Panc1 (cell line): Measurements from ENCODE around the gene PRRX2. TPM values are rescaled to one million over a fixed set of nuclear protein-coding genes. Genes with fewer than 3 reads are reported as not detected.
"Not testable (repeated sequence)": the region's sequence is repeated elsewhere in the genome, so short reads cannot be mapped to it uniquely, and the experiment has no call there.

Source experiments
- ATAC-seq: fragments of 200-7000 bp; cut with Tn5 transposase; 2 replicates; pipeline ENCODE4 v1.9.1; 2020; ENCODE audit warnings: mild to moderate bottlenecking, moderate library complexity
- BruUV-seq: library from RNA; stranded (reverse); fragments of 400-500 nt; replicated peaks from 2 replicates; lab custom pipeline; 2021; lab: Mats Ljungman, UMichigan
- CTCF ChIA-PET: fragments of 300-600 bp; sonication (Branson Sonifier 250); formaldehyde crosslinking; loops from one replicate; lab custom pipeline; 2022; ENCODE audit warnings: antibody characterized with exemption; lab: Charles Lee
- POLR2A ChIA-PET: fragments of 300-600 bp; sonication (Branson Sonifier 250); formaldehyde crosslinking; loops from one replicate; lab custom pipeline; 2022; ENCODE audit warnings: antibody characterized with exemption; lab: Charles Lee
- DNase-seq: peaks from one replicate; pipeline ENCODE4 v3.0.0-alpha.2; 2010; ENCODE audit warnings: low read depth, low spot score
- H3K27ac ChIP-seq: 2 replicates; pipeline ENCODE4 v1.5.1; 2011; ENCODE audit warnings: mild to moderate bottlenecking, low read length, inconsistent platforms
- H3K27me3 ChIP-seq: fragments of 200-500 bp; sonication (Bioruptor generic); 2 replicates; pipeline ENCODE4 v1.6.0; 2014; ENCODE audit warnings: low read length, inconsistent platforms; ENCODE audit not compliant: control insufficient read depth, insufficient read depth
- H3K36me3 ChIP-seq: fragments of 200-500 bp; sonication (Bioruptor generic); 2 replicates; pipeline ENCODE4 v1.5.1; 2014; ENCODE audit warnings: inconsistent platforms, mild to moderate bottlenecking, low read length, moderate library complexity; ENCODE audit not compliant: control insufficient read depth, insufficient read depth
- H3K4me1 ChIP-seq: 2 replicates; pipeline ENCODE4 v1.5.1; 2011; ENCODE audit warnings: inconsistent platforms, mild to moderate bottlenecking, low read length, moderate library complexity; ENCODE audit not compliant: control insufficient read depth, insufficient read depth
- H3K4me3 ChIP-seq, 2 experiments: 2 replicates each; pipeline ENCODE4 v1.5.1; 2011 to 2012; ENCODE audit warnings: low read depth in 2 of 2, low read length in 2 of 2, mild to moderate bottlenecking in 2 of 2, inconsistent platforms in 1 of 2, moderate library complexity in 1 of 2
- H3K9me3 ChIP-seq: fragments of 200-500 bp; sonication (Bioruptor generic); 2 replicates; pipeline ENCODE4 v1.5.1; 2014; ENCODE audit warnings: low read depth, mild to moderate bottlenecking, inconsistent platforms, low read length, moderate library complexity; ENCODE audit not compliant: control insufficient read depth, insufficient read depth
- POLR2AphosphoS5 ChIP-seq: IDR thresholded peaks from 2 replicates; pipeline ENCODE4 v1.6.1; 2012; ENCODE audit warnings: mild to moderate bottlenecking, low read depth, low read length, moderate library complexity
- SIN3A ChIP-seq: IDR thresholded peaks from 2 replicates; pipeline ENCODE4 v1.6.1; 2012; ENCODE audit warnings: low read depth, mild to moderate bottlenecking, low read length, moderate library complexity, borderline replicate concordance; ENCODE audit not compliant: insufficient read depth
- TCF7L2 ChIP-seq: IDR thresholded peaks from 2 replicates; pipeline ENCODE4 v1.6.1; 2011; ENCODE audit warnings: mild to moderate bottlenecking, low read depth, low read length, inconsistent platforms
- in situ Hi-C: cut with HindIII; loops from 2 replicates; pipeline ENCODE4 v1.10.0; 2016; ENCODE audit warnings: low sequenced_read_pairs, low pct_unique_long_range_greater_than_20kb
- intact Hi-C: fragments of 100-400 bp; cut with micrococcal nuclease; formaldehyde crosslinking; loops from one replicate; pipeline ENCODE4 v1.10.0; 2022; ENCODE audit not compliant: unreplicated experiment
- total RNA-seq: library from RNA; stranded (reverse); gene quantifications from one replicate; pipeline ENCODE4 v1.2.1, GENCODE V29; 2021; ENCODE audit not compliant: unreplicated experiment
- TF ChIP-seq, protein P1 (sequence below), 2 experiments: IDR thresholded peaks; 2 replicates each; pipeline ENCODE4 v1.6.1; 2011 to 2012; ENCODE audit warnings: low read depth in 2 of 2, control low read depth in 1 of 2, low read length in 1 of 2, mild to moderate bottlenecking in 1 of 2, moderate library complexity in 1 of 2; ENCODE audit not compliant: insufficient read depth in 1 of 2
- TF ChIP-seq, protein P2 (sequence below): fragments of 450-650 bp; IDR thresholded peaks from 2 replicates; pipeline ENCODE4 v1.5.1; 2017; ENCODE audit warnings: mild to moderate bottlenecking

Gene PRRX2
- total RNA-seq, 1 experiment from 2014 or later: 6.3 TPM

DNA sequence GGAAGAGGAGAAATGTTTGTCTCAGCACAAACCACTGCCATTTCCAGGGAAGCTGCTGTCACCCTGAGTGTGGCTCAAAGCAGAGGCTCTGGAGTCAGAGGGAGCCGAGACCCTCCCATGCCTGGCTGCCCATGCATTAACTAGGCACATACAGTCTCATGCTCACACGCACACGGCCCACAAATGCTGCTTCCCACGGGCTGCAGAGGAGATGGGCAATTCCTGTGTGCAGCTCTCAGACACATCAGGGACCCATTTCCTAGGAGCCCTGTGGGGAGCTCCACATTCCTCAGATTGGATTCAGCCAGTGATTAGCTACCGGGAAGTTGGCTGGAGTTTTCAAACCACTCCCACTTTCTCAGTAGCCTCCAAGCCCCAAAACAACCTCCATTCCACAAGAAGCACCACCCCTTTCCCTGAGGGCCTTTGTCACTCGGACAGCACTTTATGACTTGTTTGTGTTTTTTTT is 96.5 kb downstream of the PRRX2 start:
- no peaks in the 10 kb centered on the region for H3K36me3 ChIP-seq
- no TSS peak for BruUV-seq
- no peaks in the 10 kb centered on the region for H3K9me3 ChIP-seq
- no peaks in the 10 kb centered on the region for H3K27me3 ChIP-seq
- ChIA-PET CTCF (interaction anchor here (0.7 to 0.9 kb wide), 2 partner anchors 11 to 23 kb away, joined by 6 to 8 read pairs; no protein-coding TSS in a partner anchor), POLR2A (interaction anchor here (0.7 kb wide), 2 partner anchors 9 to 36 kb away, joined by 7 to 9 read pairs; partner anchors contain the start of gene PTGES)
- ATAC-seq (peak; percentile 65), DNase-seq (no peak)
- H3K4me1 ChIP-seq: peaks cover 4% of the 10 kb centered on the region; the same call in 1 of the 2 replicates
- H3K4me3 ChIP-seq: no peak overlapping the region
- intact Hi-C loops: no loop called here
- no peak overlapping the region for H3K27ac ChIP-seq
- in situ Hi-C loops: no loop called here
- TF ChIP-seq, protein P1, sequence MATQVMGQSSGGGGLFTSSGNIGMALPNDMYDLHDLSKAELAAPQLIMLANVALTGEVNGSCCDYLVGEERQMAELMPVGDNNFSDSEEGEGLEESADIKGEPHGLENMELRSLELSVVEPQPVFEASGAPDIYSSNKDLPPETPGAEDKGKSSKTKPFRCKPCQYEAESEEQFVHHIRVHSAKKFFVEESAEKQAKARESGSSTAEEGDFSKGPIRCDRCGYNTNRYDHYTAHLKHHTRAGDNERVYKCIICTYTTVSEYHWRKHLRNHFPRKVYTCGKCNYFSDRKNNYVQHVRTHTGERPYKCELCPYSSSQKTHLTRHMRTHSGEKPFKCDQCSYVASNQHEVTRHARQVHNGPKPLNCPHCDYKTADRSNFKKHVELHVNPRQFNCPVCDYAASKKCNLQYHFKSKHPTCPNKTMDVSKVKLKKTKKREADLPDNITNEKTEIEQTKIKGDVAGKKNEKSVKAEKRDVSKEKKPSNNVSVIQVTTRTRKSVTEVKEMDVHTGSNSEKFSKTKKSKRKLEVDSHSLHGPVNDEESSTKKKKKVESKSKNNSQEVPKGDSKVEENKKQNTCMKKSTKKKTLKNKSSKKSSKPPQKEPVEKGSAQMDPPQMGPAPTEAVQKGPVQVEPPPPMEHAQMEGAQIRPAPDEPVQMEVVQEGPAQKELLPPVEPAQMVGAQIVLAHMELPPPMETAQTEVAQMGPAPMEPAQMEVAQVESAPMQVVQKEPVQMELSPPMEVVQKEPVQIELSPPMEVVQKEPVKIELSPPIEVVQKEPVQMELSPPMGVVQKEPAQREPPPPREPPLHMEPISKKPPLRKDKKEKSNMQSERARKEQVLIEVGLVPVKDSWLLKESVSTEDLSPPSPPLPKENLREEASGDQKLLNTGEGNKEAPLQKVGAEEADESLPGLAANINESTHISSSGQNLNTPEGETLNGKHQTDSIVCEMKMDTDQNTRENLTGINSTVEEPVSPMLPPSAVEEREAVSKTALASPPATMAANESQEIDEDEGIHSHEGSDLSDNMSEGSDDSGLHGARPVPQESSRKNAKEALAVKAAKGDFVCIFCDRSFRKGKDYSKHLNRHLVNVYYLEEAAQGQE (IDR thresholded peaks at IDR 0.05; ENCODE audit: insufficient read depth in 1 of 2, low read depth in 2 of 2, low read length in 1 of 2): no peak
- TF ChIP-seq TCF7L2 (no peak), SIN3A (no peak), POLR2AphosphoS5 (no peak)

DNA sequence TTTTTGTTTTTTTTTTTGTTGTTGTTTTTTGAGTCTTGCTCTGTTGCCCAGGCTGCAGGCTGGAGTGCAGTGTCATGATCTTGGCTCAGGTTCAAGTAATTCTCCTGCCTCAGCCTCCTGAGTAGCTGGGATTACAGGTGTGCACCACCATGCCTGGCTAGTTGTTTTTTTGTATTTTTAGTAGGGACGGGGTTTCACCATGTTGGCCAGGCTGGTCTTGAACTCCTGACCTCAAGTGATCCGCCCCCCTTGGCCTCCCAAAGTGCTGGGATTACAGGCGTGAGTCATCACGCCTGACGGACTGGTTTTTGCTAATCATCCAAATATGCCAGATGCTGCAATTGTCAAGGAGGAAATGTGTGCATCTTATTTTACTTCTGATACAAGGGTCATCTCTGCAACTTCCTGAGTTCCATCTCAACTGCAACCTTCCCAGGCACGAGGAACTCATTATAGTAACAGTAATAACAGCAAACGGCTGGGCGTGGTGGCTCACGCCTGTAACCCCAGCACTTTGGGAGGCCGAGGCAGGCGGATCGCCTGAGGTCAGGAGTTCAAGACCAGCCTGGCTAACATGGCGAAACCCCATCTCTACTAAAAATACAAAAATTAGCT is 97.0 kb downstream of the PRRX2 start:
- DNase-seq, H3K4me3 ChIP-seq, in situ Hi-C loops, intact Hi-C loops, H3K4me1 ChIP-seq, H3K36me3 ChIP-seq, BruUV-seq, H3K27me3 ChIP-seq, ATAC-seq, H3K27ac ChIP-seq, H3K9me3 ChIP-seq: not testable (repeated sequence)
- POLR2A ChIA-PET: interaction anchor here (0.7 kb wide), 2 partner anchors 10 to 35 kb away, joined by 7 to 9 read pairs; partner anchors contain the start of gene PTGES
- CTCF ChIA-PET: interaction anchor here (0.7 to 0.9 kb wide), 2 partner anchors 10 to 23 kb away, joined by 6 to 8 read pairs; no protein-coding TSS in a partner anchor

DNA sequence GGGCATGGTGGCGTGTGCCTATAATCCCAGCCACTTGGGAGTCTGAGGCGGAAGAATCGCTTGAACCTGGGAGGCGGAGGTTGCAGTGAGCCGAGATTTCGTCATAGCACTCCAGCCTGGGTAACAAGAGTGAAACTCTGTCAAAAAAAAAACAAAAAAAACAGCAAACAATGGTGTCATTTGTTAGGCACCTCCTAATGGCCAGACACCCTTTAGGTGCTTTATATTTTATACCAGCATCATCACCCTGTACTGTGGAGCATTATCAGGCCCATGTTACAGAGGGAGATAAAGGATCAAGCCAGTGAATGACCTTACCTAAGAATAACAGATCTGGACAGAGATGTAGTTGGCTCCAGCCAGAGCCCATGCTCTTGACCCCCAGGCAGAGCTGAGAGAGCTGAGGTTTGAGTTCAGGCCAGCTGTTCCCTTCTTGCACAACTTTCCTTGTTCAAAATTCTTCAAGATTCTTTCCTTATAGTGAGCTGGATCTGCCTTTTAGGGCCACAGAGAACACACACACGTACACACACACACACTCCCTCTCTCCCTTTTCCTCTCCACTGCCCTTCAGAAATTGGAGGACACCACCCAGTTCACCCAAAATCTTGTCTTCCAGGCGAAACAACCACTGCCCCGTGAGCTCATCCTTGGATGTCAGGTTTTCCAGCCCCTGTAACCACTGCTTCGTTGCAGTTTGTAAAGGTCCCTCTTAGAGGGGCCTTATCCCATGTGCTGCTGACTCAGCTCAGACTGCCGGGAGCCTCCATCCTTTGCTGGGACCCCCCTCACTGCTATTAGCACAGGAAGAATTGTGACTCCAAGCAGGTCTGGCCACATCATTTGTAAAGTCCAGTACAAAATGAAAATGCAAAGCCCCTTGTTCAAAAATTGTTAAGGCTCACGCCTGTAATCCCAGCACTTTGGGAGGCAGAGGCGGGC is 97.8 kb downstream of the PRRX2 start:
- TF ChIP-seq, protein P2, sequence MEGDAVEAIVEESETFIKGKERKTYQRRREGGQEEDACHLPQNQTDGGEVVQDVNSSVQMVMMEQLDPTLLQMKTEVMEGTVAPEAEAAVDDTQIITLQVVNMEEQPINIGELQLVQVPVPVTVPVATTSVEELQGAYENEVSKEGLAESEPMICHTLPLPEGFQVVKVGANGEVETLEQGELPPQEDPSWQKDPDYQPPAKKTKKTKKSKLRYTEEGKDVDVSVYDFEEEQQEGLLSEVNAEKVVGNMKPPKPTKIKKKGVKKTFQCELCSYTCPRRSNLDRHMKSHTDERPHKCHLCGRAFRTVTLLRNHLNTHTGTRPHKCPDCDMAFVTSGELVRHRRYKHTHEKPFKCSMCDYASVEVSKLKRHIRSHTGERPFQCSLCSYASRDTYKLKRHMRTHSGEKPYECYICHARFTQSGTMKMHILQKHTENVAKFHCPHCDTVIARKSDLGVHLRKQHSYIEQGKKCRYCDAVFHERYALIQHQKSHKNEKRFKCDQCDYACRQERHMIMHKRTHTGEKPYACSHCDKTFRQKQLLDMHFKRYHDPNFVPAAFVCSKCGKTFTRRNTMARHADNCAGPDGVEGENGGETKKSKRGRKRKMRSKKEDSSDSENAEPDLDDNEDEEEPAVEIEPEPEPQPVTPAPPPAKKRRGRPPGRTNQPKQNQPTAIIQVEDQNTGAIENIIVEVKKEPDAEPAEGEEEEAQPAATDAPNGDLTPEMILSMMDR: no peak
- TF ChIP-seq, protein P1 (IDR thresholded peaks at IDR 0.05; ENCODE audit: insufficient read depth in 1 of 2, low read depth in 2 of 2, low read length in 1 of 2): no peak
- Histone ChIP-seq H3K27me3 (no peaks in the 10 kb centered on the region), H3K36me3 (no peaks in the 10 kb centered on the region), H3K4me1 (peaks cover 4% of the 10 kb centered on the region; the same call in 1 of the 2 replicates), H3K9me3 (no peaks in the 10 kb centered on the region), H3K4me3 (no peak overlapping the region), H3K27ac (no peak overlapping the region)
- CTCF ChIA-PET: interaction anchor here (1.2 kb wide), 1 partner anchor 25 kb away, joined by 21 read pairs; no protein-coding TSS in a partner anchor
- in situ Hi-C loops: no loop called here
- BruUV-seq: no TSS peak
- intact Hi-C loops: no loop called here
- POLR2A ChIA-PET: interaction anchor here (0.7 kb wide), 1 partner anchor 112 kb away, joined by 3 read pairs; no protein-coding TSS in a partner anchor
- ATAC-seq (no peak), DNase-seq (no peak)
